Left ventricle myocardium superior (tissue), 1 donor: ENCODE data around the gene WDR70. TPM values are rescaled to one million over a fixed set of nuclear protein-coding genes. Genes with fewer than 3 reads are reported as not detected.
"Not testable (repeated sequence)": the region's sequence is repeated elsewhere in the genome, so short reads cannot be mapped to it uniquely, and the experiment has no call there.

Source experiments
- ATAC-seq: fragments of 200-7000 bp; cut with Tn5 transposase; one replicate; pipeline ENCODE4 v1.9.1; 2020; ENCODE audit warnings: mild to moderate bottlenecking, moderate library complexity
- DNase-seq: peaks from one replicate; pipeline ENCODE4 v3.0.0-alpha.2; 2020
- intact Hi-C: fragments of 100-400 bp; cut with micrococcal nuclease; formaldehyde crosslinking; loops from one replicate; pipeline ENCODE4 v1.11.0; 2022
- total RNA-seq: library from RNA; stranded (reverse); fragmentation: NEBNext Ultra II Directional; extraction: Animal tissue kit (Norgen Biotek cat#: 25700); gene quantifications from one replicate; pipeline ENCODE4 v1.2.1, GENCODE V29; 2021
- donor health status: DM: no; HTN: yes; CAD: no; lungs with severe emphysema.

WDR70 gene
- total RNA-seq, 1 donor from 2014 or later: 21.5 TPM

GRCh38 chr5:37662789-37663485, 283.8 kb downstream of the WDR70 start:
- intact Hi-C loops: no loop called here
- no peak for ATAC-seq
- DNase-seq: no peak

GRCh38 chr5:37663538-37663937, 284.4 kb downstream of the WDR70 start:
- DNase-seq (no peak), ATAC-seq (no peak)

GRCh38 chr5:37664551-37664950, 285.4 kb downstream of the WDR70 start:
- DNase-seq (no peak), ATAC-seq (no peak)
- intact Hi-C loops: no loop called here

More at GRCh38 chr5:37663538-37663937, 284.4 kb downstream of the WDR70 start:
- intact Hi-C loops: no loop called here

GRCh38 chr5:37665272-37665671, 286.2 kb downstream of the WDR70 start:
- intact Hi-C loops: no loop called here
- ATAC-seq (peak; percentile 10), DNase-seq (no peak)

GRCh38 chr5:37665889-37666288, 286.8 kb downstream of the WDR70 start:
- DNase-seq: peak; percentile 79
- intact Hi-C loops: no loop called here
- peak; percentile 98 for ATAC-seq

GRCh38 chr5:37667430-37667829, 288.3 kb downstream of the WDR70 start:
- DNase-seq (no peak), ATAC-seq (no peak)
- intact Hi-C loops: no loop called here

- ATAC-seq: no peak
- no peak for DNase-seq
- intact Hi-C loops: no loop called here
These were observed 288.7 kb downstream of the WDR70 start for GRCh38 chr5:37667846-37668245.

- DNase-seq (peak; percentile 30), ATAC-seq (peak; percentile 76)
- intact Hi-C loops: no loop called here
These were observed 289.5 kb downstream of the WDR70 start for GRCh38 chr5:37668524-37669047.

GRCh38 chr5:37672118-37672588, 293.0 kb downstream of the WDR70 start:
- intact Hi-C loops, ATAC-seq: not testable (repeated sequence)
- DNase-seq: peak; percentile 26

- DNase-seq, ATAC-seq, intact Hi-C loops: not testable (repeated sequence)
These were observed 295.2 kb downstream of the WDR70 start for GRCh38 chr5:37674361-37674760.

- DNase-seq, ATAC-seq, intact Hi-C loops: not testable (repeated sequence)
These were observed 300.2 kb downstream of the WDR70 start for GRCh38 chr5:37679326-37679725.

GRCh38 chr5:37679903-37680302, 300.8 kb downstream of the WDR70 start:
- ATAC-seq, intact Hi-C loops, DNase-seq: not testable (repeated sequence)

- DNase-seq (no peak), ATAC-seq (no peak)
- intact Hi-C loops: no loop called here
These were observed 304.0 kb downstream of the WDR70 start for GRCh38 chr5:37683072-37683471.

GRCh38 chr5:37685211-37685610, 306.1 kb downstream of the WDR70 start:
- ATAC-seq: no peak
- no peak for DNase-seq
- intact Hi-C loops: no loop called here

GRCh38 chr5:37685816-37686215, 306.7 kb downstream of the WDR70 start:
- ATAC-seq (no peak), DNase-seq (no peak)
- intact Hi-C loops: no loop called here

- ATAC-seq, DNase-seq, intact Hi-C loops: not testable (repeated sequence)
These were observed 309.8 kb downstream of the WDR70 start for GRCh38 chr5:37688925-37689324.

GRCh38 chr5:37694333-37694732, 315.2 kb downstream of the WDR70 start:
- ATAC-seq, intact Hi-C loops, DNase-seq: not testable (repeated sequence)

GRCh38 chr5:37694867-37695266, 315.7 kb downstream of the WDR70 start:
- DNase-seq: no peak
- ATAC-seq: no peak
- intact Hi-C loops: no loop called here

GRCh38 chr5:37695647-37696046, 316.5 kb downstream of the WDR70 start:
- no peak for DNase-seq
- intact Hi-C loops: no loop called here
- ATAC-seq: no peak

GRCh38 chr5:37696190-37697021, 317.3 kb downstream of the WDR70 start:
- intact Hi-C loops: no loop called here
- ATAC-seq (no peak), DNase-seq (no peak)
